ENCODE results near the gene EFCAB11. TPM values are rescaled to one million over a fixed set of nuclear protein-coding genes. Genes with fewer than 3 reads are reported as not detected.

Gene EFCAB11
- total RNA-seq, 1 donor from 2014 or later: 1.1 TPM

- FAIRE-seq: no peak
These were observed 2.8 kb upstream of the EFCAB11 start for GRCh38 chr14:89957376-89957775.

GRCh38 chr14:89956661-89957009, 2.1 kb upstream of the EFCAB11 start:
- FAIRE-seq (no peak), DNase-seq (ENCODE audit: low read depth) (no peak)
- no peak for TF ChIP-seq CTCF (IDR thresholded peaks at IDR 0.05; ENCODE audit: insufficient read depth, low read length, severe bottlenecking)
- Histone ChIP-seq H3K36me3 (ENCODE audit: control insufficient read depth, insufficient read depth, low read length) (peaks cover 9% of the 10 kb centered on the region), H3K4me3 (ENCODE audit: low read depth, low read length) (peak overlapping the region; percentile 69), H3K27me3 (ENCODE audit: control insufficient read depth, insufficient read depth, low read length) (no peaks in the 10 kb centered on the region)

More at GRCh38 chr14:89957376-89957775, 2.8 kb upstream of the EFCAB11 start:
- Histone ChIP-seq H3K4me3 (ENCODE audit: low read depth, low read length) (no peak overlapping the region), H3K36me3 (ENCODE audit: control insufficient read depth, insufficient read depth, low read length) (peaks cover 10% of the 10 kb centered on the region), H3K27me3 (ENCODE audit: control insufficient read depth, insufficient read depth, low read length) (no peaks in the 10 kb centered on the region)
- no peak for DNase-seq (ENCODE audit: low read depth)
- TF ChIP-seq CTCF (IDR thresholded peaks at IDR 0.05; ENCODE audit: insufficient read depth, low read length, severe bottlenecking): no peak

- Histone ChIP-seq H3K27me3 (ENCODE audit: control insufficient read depth, insufficient read depth, low read length) (no peaks in the 10 kb centered on the region), H3K36me3 (ENCODE audit: control insufficient read depth, insufficient read depth, low read length) (peaks cover 9% of the 10 kb centered on the region), H3K4me3 (ENCODE audit: low read depth, low read length) (peak within 1 kb of the TSS; percentile 69)
- peak; percentile 89 for DNase-seq (ENCODE audit: low read depth)
- FAIRE-seq: no peak
- peak; percentile 11 for TF ChIP-seq CTCF (IDR thresholded peaks at IDR 0.05; ENCODE audit: insufficient read depth, low read length, severe bottlenecking)
These were observed 1.5 kb upstream of the EFCAB11 start, which contains the start of gene TDP1 for GRCh38 chr14:89955745-89956660. TSS of gene TDP1 (plus strand) at chr14:89955927. CDS start at chr14:89963115, 7,188 bp downstream.

GRCh38 chr14:89955022-89955744, 653 bp upstream of the EFCAB11 start:
- no peak for TF ChIP-seq CTCF (IDR thresholded peaks at IDR 0.05; ENCODE audit: insufficient read depth, low read length, severe bottlenecking)
- peak overlapping the region; percentile 69 for H3K4me3 ChIP-seq (ENCODE audit: low read depth, low read length)
- no peak for FAIRE-seq
- DNase-seq (ENCODE audit: low read depth): no peak
- peaks cover 9% of the 10 kb centered on the region for H3K36me3 ChIP-seq (ENCODE audit: control insufficient read depth, insufficient read depth, low read length)
- H3K27me3 ChIP-seq (ENCODE audit: control insufficient read depth, insufficient read depth, low read length): no peaks in the 10 kb centered on the region

- Histone ChIP-seq H3K36me3 (ENCODE audit: control insufficient read depth, insufficient read depth, low read length) (peaks cover 9% of the 10 kb centered on the region), H3K27me3 (ENCODE audit: control insufficient read depth, insufficient read depth, low read length) (no peaks in the 10 kb centered on the region), H3K4me3 (ENCODE audit: low read depth, low read length) (no peak overlapping the region)
- FAIRE-seq: no peak
- no peak for TF ChIP-seq CTCF (IDR thresholded peaks at IDR 0.05; ENCODE audit: insufficient read depth, low read length, severe bottlenecking)
- DNase-seq (ENCODE audit: low read depth): no peak
These were observed 928 bp downstream of the EFCAB11 start for GRCh38 chr14:89953602-89954001.

Data from bronchial epithelial cell (primary cell).